Fibroblast of upper back skin (primary cell): ENCODE measurements around the gene ALDH4A1.
"Not testable (repeated sequence)": the region's sequence is repeated elsewhere in the genome, so short reads cannot be mapped to it uniquely, and the experiment has no call there.

Source experiments
- DNase-seq: peaks from one replicate; pipeline ENCODE4 v3.0.0-alpha.2; 2013

Gene ALDH4A1

DNA sequence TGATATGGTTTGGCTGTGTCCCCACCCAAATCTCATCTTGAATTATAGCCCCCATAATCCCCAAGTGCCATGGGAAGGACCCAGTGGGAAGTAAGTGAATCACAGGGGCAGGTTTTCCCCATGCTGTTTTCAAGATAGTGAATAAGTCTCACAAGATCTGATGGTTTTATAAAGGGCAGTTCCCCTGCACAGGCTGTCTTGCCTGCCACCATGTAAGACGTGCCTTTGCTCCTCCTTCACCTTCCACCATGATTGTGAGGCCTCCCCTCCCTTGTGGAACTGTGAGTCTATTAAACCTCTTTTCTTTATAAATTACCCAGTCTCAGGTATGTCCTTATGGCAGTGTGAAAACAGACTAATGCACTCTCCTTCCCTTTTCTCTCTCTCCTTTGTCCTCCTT is 70.0 kb downstream of the ALDH4A1 start:
- not testable (repeated sequence) for DNase-seq

DNA sequence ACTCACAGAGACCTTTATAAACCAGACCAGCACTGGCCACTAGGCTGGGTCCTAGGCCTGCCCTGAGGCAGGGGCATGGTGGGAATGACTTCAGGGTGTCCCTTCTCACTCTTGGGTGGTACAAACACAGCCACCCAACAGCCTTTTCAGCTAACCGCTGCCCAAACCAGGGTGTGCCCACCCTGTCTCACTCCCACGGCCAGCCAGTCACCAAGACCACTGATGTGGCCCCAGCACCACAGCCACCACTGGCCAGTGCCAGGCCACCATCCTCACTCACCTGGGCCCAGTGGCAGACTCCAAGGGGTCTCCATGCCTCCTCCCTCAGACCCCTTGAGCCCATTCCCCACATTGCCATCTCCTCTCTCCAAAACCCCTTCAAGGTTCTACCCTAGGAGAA is 70.7 kb downstream of the ALDH4A1 start:
- DNase-seq, result no peak

DNA sequence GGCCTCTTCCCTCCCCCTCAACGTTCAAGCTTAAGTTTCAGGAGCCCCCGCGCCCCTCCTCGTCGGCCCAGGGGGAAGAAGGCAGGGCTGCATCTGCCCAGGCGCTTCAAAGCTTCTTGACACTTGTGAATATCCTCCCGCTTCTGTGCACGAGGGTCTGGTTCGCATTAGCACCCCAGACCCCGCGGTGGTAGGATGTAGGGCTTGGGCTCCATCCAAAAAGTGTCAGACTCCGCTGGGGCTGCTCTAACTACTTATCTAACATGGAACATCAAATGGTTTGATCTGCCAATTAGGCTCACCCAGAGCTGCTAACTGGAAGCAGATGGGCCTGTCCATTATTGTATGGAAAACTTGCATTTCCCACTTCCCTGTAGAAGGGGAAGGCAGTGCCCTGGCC is 71.8 kb downstream of the ALDH4A1 start:
- DNase-seq, result no peak

DNA sequence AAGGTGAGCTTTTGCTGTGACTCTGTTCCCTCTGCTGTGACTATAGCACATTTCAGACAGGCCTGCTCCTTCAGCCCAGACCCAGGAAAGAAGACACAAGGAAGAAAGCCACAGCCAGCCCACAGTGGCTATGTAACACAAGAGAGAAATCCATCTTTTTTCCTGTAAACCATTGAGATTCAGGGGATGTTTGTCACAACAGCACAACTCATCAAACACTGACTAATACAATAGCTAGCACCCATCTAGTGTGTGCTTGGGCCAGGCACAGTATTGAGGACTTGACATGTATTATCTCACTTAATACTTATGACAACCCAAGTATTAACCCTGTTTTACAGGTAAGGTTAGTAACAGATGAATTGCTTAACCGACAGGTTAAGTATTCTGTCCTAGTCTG is 72.7 kb downstream of the ALDH4A1 start:
- DNase-seq, result no peak

DNA sequence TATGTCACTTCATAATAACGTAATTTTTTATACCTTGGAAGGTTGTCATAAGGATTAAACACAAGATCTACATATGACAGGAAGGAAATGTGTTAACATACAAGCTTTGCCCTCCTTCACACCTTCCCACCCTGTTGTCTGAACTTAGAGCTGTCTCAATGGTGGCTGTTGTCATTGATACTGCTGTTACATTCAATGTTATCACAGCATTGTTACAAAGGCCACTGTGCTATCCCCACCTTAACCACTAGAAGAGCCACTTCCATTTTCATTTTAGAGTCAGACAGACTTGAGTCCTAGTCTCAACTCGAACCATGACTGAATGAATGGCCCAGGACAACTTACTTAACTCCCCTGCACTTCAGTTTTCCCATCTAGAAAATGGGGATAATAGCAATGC is 74.1 kb downstream of the ALDH4A1 start:
- DNase-seq, result no peak

DNA sequence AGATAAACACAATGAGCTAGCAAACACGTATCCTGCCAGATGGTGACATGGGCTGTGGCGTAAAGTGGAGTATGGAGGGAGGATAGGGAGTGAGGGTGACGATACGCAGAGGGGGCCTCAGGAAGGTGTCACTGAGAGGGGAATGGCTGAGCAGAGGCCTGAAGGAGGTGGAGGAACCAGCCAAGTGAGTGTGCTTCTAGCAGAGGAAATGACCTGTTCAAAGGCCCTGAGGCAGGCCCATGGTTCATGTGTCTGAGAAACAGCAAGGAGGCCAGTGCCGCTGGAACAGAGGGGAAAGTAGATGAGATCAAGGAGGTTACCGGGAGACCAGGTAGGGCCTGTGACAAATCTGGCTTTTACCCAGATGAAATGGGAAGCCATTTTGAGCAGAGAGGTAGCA is 78.9 kb downstream of the ALDH4A1 start:
- DNase-seq, result no peak
